GM21423 (cell line): ENCODE data around the gene GALNT2.

Experiments
- ATAC-seq: cut with Tn5 transposase; IDR thresholded peaks from one replicate; pipeline ENCODE4 v1.9.1; 2021; ENCODE audit warnings: mild to moderate bottlenecking, moderate library complexity; ENCODE audit not compliant: unreplicated experiment

The GALNT2 gene

DNA sequence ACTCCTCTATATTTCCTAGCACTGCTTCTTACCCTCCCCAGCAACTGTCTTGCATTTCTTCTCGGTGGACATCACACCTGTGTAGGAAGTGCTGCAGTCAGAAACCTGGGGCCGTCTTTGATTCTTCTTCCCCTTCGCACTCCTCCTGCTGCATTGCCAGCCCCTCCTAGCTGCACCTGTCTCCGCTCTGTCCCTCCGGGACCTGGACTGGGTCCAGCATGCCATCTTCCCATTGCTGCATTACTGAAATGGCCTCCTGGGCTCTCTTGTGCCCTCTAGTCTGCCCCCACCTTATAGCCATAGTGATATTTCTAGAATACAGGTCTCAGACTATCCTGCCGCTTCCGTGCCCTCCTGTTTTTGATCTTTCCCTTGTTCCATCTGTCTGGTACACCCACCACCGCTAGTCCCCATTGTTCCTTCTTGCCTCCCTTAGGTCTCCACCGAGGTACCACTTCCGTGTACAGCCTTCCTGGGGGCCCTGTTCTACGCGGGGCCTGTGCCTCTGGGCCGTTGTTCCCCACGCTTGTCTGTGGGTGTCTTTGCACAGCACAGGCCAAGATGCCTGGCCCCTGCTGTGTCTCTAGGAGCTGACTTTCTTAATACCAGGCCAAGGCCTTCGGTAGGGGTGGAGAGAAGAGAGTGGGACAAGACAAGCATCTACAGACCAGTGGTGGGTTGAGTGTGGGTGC is 107.6 kb downstream of the GALNT2 start:
- no peak for ATAC-seq

DNA sequence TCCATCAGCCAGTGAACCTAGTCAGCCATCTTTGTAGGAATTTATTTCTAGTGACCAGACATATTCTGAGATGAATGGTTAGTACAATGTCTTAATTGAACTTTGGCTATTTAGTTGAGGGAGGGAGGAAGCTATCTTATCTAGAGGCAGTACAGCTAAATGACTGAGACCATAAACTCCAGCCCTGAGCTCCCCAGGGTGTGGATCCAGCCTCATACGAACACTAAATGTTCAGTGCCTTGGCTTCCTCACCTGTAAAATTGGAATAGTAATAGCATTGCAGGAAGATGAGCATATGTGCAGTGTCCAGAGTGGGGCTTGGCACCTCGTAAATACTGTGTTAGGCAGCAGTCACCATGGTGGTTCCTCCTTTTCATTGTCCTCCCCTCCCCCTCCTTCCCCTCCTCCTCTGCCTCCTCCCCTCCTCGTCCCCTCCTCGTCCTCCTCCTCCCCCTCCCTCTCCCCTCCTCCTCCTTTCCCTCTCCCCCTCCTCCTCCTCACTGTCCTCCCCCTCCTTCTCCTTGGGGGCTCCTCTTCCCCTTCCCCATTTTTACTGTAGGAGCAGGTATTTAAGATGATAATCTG is 108.2 kb downstream of the GALNT2 start:
- ATAC-seq = no peak

DNA sequence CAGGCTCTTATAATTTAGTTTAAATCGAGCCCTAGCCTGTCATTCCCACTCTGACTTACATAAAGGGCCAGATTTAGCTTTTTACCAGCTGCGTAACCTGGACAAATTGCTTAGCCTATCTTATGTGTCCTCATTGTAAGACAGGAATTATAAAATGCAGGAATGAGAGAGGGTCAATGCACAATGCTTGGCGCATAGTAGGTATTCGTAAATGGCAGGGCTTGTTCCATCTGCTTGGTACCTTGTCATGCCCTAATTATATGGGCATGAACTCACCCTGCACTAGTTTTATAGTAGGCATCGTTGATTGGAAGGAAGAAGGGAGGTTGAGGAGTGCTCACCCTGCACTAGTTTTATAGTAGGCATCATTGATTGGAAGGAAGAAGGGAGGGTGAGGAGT is 108.8 kb downstream of the GALNT2 start:
- ATAC-seq = no peak

DNA sequence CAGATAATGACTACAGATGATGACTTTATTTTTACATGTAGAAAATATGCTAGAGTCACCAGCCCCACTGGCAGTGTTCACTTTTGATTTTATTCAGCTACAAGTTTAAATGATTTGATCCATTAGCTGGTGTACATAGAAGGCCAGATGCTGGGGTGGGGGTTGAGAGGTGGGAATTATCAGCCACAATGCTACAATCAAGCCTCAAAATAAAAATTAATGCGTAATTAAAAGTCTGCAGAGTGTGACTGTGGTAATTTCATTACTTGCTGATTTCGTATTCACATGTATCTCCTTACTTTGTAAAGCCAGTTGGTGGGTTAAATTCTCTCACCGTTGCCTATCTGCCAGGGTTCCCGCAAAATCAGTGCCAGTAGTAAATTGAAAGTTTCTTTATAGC is 109.3 kb downstream of the GALNT2 start:
- no peak for ATAC-seq

DNA sequence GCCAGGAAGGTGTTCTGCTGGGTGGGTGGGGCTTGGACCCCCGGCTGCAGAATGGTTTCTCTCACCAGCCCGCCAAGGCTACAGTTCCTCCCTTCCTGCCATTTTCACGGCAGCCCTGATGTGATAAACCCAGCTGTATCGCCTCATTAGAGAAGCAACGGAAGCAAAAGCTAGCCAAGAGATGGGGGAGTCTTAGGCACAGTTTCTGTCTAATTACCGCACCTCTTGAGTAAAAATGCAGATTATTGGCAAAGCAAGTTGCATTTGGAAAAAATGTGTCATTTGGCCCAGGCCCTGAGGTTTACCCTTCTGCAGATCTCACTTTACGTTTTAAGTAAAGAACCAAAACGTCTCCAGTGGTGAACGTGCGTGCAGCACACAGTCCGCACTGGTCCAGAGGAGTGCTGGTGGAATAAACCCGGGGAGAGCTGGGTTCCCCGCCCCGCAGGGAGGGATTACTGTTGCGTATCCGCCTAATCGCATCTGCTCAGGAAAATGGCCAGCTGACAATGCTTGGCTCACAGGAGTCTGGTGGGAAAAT is 109.9 kb downstream of the GALNT2 start:
- ATAC-seq = no peak

DNA sequence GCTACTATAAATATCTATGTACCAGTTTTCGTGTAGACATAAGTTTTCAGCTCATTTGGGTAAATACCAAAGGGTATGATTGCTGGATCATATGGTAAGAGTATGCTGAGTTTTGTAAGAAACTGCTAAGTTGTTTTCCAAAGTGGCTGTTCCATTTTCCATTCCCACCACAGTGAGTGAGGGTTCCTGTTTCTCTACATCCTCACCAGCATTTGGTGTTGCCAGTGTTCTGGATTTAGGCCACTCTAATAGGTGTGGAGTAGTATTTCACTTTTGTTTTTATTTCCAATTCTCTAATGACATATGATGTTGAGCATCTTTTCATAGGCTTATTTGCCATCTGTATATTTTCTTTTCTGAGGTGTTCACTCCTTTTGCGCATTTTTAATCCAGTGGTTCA is 112.2 kb downstream of the GALNT2 start:
- ATAC-seq = no peak

DNA sequence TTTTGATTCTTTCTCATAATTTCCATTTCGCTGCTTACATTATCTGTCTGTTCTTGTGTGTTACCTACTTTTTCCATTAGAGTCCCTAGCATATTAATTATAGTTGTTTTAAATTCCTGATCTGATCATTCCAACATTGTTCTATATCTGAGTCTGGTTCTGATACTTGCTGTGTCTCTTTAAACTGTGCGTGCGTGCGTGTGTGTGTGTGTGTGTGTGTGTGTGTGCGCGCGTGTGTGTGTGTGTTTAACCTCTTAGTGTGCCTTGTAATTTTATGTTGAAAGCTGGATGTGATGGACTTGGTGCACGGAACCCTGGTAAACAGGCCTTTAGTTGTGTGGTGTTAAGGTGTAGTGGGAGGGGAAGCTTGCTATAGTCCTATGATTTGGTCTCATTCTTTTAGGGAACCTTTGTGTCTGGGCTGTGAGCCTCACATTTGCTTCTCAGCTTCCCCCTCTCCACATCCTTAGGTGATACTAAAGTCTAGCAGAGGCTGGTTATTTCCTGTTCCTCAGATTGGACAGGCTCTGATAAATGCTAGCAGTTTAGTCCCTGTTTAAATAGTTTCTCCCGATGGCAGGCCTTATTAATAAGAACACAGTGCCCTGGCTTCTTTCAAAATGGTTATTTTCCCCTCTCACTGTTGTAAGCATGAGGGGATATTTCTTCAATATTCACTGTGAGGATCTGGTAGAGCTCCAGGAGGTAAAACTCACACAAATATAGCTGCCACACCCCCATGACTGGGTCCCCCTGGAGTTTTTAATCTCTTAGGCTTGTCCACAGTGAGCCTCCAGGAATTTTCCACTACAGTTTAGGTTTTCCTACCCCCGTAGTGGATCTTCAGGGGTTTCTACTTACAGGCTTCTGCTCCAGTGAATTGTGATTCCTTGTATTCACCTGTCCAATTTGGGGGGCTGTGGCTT is 118.3 kb downstream of the GALNT2 start:
- no peak for ATAC-seq

DNA sequence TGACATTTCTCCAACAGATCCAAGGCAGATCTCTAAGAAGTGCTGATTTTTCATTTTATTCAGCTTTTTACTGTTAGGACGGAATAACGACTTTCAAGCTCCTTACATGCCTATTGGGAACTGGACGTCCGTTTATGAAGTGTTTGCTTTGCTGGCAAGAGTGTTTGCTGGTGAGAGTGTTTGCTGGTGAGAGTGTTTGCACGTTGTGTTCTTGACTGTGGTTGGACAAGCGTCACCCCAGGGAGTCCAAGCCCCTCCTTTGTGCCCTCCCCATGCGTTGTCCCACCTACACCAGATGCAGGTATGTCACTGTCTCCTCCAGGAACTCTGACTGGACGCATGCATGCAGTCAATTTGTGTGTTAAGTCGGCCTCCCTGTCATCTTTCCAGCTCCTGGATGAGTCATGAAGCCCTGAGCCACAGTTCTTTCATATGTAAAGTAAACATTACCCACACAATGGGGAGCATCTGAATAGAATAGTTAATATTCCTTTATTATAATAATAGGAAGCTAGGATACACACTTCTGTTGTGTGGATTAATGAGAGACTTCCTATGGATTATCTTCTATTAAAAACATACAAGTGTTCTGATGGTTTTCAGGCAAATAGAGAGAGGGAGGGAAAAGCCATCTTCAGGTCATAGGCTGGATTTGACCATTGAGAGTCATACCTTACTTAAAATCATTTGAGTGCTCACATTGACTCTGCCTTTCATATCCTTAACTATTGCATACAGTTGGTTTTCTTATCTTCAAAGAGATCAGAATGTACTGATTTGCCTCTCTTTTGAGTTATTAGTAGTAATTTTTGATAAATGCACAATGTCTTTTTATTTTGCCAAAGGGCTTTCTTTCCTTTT is 119.2 kb downstream of the GALNT2 start:
- ATAC-seq = no peak

DNA sequence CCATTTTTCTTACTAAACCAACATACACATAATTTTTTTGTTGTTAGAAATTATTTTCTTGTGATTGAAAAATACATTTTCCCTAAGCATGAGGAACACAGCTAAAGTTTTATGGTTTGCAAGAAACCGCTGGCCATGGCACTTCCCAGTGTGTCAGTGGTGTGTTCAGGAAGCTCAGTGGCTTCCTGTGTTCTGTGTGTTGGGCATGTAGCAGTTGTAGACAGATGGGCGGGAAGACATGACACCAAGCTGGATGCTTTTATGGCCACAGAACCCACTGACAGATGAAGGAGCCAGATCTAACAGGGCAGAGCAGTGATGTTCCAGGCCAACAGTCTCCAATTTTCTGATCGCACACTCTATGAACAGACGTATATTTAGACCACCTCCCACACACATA is 119.8 kb downstream of the GALNT2 start:
- ATAC-seq = no peak

DNA sequence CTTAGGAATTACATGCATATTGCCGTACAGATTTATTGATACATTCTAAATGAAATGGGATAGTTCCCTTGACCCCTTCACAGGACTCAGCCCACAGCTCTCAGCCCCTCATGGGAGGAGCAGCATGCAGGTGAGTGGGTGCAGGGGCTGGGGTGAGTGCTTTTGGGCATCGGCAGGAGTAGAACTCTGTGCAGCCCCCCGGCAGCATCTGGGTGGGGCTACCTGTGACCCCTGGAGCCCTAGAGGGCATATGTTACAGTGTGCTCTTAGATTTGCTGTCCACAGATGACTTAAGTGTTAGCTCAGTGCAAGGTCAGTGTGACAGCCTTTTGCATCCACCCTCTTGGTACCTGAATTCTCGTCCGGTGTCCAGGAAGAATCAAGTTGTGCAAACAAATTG is 120.3 kb downstream of the GALNT2 start:
- no peak for ATAC-seq

DNA sequence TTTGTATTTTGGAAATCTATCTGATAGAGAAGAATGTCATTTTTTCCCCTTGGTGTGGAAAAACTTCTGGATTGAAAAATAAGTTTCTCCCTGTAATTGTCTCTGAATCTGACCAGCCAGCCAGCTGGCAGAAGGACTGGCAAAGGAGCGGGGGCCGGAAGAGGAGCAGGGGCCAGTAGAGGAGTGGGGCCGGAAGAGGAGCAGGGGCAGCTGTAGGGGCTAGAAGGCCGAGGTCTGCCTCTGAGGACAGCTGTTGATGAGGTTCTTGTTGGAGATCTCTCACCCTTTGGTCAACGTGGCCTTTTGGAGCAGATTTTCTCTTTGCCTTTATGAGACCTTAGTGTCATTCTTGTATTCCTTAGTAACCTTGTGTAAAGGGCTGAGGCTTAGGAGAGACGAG is 121.8 kb downstream of the GALNT2 start:
- no peak for ATAC-seq

DNA sequence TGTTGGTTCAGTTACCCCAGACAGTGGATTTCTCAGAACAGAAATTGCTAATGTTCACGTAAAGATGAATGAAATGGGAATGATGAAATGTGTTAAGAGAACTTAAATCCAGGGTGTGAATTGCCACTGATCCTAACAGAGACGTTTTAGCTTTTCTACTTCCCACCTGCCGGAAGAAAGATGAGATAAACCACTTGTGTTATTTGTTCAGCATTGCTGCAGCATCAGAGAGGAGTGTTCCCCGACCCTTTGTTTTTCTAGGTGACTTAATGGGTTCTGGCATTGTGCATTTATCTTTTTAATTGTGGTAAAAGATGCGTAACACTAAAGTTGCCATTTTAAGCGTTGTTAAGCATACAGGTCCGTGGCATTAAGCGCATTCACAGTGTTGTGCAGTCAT is 122.3 kb downstream of the GALNT2 start:
- ATAC-seq = no peak

DNA sequence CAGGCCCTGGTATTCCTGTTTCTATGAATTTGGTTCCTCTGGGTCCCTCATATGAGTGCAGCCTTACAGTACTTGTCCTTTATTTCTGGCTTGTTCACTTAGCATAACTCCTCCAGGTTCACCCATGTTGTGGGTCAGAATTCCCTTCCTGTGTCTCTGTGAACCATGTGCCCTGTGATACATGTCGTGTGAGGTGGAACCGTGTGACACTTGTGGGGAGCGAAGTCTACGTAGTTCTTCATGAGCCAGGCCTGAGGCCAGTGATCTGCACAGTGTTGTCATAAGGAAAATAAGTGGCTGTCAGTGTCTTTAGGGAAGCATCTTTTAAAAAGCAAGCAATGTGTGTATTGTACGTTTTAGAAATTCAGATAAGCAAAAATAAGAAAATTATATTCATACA is 122.8 kb downstream of the GALNT2 start:
- no peak for ATAC-seq

DNA sequence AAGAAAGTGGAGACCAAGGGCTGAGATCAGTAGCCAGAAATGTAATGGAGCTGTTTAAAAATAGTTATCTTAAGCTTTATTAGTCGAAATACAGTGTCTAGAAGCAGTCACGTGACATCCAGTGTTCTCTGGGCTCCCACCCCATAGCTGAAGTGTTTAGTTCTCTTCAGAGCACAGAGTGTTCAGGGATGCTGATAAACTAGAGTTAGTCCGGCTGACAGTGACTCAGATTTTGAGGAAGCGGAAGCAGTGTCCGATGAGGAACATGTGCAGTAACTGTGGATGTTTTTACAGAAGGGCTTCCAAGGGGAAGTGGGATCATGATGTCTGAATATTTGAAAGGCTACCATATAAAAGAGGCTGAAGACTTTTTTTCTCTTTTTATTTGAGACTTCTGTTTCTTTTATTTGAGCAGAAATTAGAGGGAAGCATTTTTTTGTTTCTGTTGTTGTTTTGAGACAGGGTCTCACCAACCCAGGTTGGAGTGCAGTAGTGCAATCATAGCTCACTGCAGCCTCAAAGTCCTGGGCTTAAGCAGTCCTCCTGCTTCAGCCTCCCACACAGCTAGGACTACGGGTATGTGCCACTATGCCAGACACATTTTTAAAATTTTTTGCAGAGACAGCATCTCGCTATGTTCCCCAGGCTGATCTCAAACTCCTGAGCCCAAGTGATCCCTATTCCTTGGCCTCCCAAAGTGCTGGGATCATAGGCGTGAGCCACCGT is 124.2 kb downstream of the GALNT2 start:
- ATAC-seq = no peak

DNA sequence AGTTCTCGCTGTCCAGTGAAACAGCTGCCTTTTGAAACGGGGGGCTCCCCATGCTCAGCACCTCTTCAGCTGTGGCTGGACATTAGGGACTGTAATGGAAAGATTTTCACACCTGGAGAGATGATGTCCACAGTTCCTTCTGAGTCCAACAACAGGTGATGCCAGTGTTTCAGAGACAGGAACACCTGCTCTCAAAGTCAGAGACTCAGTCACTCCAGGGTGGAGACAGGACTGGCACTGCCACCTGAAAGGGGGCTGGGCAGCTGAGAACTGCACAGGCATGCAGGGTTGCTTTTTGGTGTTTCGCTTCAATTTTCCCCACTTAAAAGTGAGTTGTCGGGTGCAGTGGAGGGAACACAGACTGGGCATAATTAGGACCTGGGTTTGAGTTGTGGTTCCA is 124.8 kb downstream of the GALNT2 start:
- no peak for ATAC-seq

DNA sequence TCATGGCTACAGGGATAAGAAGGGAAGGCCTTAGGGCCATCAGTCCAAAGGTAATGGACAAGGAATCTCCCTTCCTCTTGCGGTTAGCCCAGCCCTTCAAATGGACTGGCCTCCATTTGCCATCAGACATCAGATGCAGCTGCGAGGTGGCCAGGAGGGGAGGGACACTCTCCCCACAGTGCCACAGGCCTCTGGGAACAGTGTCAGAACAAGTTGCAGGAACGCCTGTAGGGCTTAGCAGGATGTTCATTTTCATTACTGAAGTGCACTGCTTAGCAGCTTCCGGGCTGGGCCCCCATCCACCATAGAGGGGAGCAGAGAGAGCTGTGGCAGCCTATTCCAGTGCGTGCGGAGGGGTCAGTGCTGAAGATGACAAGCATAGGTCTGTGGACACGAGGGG is 127.5 kb downstream of the GALNT2 start:
- no peak for ATAC-seq

DNA sequence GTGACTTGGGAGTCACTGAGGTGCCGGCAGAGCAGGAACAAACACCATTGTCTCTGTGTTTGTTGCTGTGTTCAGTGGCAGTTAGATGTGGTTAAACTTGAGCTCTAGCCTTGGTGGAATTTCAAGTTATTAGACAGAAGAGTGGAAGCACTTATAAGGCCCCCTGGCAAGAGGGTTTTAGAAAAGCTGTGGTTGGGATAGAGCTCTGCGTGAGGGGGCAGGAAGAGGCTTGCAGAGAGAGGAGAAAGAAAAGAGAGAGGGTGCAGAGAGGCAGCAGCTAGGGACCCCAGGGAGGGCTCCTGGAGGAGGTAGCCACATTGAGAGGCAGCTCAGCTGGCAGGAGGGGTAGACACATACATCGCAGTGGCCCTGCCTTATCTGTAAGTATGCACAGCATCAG is 128.2 kb downstream of the GALNT2 start:
- no peak for ATAC-seq

DNA sequence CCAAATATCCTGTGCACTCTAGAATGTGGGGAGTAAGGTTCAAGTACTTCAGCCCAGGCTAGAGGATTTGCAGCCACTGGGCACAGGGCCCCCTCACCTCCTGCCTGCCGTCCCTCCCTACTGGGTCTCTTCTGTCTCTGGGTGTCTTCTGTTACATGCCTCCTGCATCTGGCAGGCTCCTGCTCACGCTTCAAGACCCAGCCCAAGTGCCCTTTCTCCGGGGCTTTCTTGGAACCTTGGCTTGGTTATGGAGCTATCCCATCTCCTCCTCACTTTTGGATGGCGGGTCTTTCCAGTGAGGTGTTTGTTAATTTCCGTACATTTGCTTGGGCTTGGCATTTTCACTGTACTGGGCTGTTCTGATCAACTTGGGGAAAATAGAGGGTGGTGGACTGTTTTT is 129.0 kb downstream of the GALNT2 start:
- no peak for ATAC-seq

DNA sequence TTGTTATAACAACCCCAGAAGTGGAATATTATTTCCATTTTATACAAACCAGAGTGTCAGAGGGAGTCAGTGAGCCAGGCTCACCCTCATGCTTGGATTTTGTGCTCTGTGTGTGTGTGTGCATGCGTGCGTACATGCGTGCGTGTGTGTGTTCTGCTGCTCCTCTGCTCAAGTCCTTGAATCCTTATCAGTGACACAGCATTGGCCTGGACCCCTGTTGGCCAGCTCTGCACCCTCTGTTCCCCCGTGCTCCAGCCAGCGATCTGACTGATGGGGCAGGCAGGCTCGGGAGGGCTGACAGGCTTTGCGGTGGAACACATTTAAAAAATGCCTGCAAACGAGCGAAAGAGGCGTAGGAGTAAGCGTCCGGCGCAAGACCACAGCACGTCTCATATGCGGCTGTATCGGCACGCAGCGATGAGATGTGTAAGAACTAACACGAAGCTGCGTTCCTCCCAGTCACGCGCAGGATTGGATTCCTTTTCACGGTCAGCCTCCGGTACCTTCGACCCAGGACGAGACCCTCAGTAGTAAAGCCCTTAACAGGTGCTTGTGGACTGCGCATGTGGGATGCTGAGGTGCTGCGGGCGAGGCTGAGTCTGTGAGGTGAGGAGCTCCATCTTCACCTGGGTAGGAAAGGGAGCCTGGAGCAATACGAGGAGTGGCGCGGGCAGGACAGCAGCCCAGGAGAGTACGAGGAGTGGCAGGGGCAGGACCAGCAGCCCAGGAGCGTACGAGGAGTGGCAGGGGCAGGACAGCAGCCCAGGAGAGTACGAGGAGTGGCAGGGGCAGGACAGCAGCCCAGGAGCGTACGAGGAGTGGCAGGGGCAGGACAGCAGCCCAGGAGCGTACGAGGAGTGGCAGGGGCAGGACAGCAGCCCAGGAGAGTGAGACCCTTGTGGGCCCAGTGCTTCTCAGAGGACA is 130.9 kb downstream of the GALNT2 start:
- no peak for ATAC-seq
